ENCODE results near the gene DDAH1. TPM values are rescaled to one million over a fixed set of nuclear protein-coding genes. Genes with fewer than 3 reads are reported as not detected.

Gene DDAH1
- total RNA-seq, 1 donor: 0.21 TPM

DNA sequence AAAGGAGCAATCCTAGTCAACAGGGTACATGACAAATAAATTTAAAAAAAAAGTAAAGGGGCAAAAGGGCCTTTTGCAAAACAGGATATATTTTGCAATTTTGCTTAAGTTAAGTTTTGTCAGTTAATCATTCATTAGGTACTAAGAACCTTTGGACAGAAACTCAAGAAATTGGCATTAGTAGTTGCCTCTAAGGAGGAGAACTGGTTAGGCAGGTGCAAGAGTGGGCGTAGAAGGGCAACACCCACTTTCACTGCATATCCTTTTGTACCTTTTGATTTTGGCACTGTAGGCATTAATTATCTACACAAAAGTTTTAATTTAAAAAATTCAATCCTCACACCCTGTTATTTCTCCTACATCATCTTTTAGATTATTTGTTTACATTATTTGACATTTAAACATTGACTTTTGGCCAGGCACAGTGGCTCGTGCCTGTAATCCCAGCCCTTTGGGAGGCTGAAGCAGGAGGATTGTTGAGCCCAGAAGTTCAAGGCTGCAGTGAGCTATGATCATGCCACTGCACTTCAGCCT is 4.3 kb downstream of the DDAH1 start:
- Histone ChIP-seq H3K9me3 (ENCODE audit: low read depth, low read length) (no peaks in the 10 kb centered on the region), H3K27me3 (ENCODE audit: insufficient read depth, low read length) (peaks cover 36% of the 10 kb centered on the region)

GRCh38 chr1:85459290-85459689 is 5.7 kb downstream of the DDAH1 start:
- Histone ChIP-seq H3K4me1 (ENCODE audit: insufficient read depth, low read length) (peaks cover 4% of the 10 kb centered on the region), H3K9me3 (ENCODE audit: low read depth, low read length) (no peaks in the 10 kb centered on the region), H3K27me3 (ENCODE audit: insufficient read depth, low read length) (peaks cover 27% of the 10 kb centered on the region), H3K4me3 (ENCODE audit: low read length) (no peak overlapping the region)

More for the DNA sequence above, 4.3 kb downstream of the DDAH1 start:
- Histone ChIP-seq H3K4me3 (ENCODE audit: low read length) (no peak overlapping the region), H3K4me1 (ENCODE audit: insufficient read depth, low read length) (peaks cover 15% of the 10 kb centered on the region)

DNA sequence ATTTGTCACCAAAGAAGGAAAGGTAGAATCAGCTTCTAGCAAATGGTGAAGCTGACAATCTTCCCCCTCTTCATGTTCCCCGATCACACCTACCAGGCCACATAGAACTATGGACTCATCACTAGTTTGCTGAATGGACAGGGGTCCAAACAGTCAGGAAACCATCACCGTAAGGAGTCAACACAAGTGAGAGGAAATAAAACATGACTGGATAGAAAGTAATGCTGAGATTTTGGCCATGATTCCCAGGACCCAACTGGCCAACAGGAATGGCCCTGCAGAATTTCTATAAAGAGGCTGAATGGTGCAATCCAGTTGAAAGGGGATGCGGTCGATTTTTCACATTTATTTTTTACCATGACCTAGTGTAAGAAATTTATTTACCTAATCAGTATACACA is 10.7 kb downstream of the DDAH1 start:
- Histone ChIP-seq H3K27me3 (ENCODE audit: insufficient read depth, low read length) (no peaks in the 10 kb centered on the region), H3K4me1 (ENCODE audit: insufficient read depth, low read length) (no peaks in the 10 kb centered on the region), H3K4me3 (ENCODE audit: low read length) (no peak overlapping the region), H3K9me3 (ENCODE audit: low read depth, low read length) (no peaks in the 10 kb centered on the region)

DNA sequence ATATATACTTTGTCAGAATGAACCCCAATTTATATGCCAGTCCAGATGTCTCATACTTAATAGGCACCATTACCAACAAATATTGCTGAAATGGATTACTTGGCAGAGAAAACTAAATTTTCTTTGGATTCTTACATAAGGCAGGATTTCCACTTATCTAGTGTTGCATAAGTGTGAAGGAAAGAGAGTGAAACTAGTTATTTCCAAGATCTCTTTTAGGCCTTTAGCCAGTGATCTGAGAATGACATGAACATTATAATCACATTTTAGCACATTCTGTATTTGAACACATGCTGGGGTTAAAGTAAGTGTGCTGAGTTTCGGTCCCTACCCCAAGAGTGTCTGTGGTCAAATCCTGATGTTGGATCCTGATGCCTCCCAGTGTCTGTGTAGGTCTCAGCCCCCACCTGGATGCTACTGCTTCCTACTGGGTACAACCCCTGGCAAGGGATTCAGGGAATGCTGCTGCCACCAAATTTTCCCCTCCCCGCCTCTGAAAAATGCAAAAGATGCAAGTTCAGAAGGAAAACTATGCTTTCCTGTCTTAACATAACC is 11.2 kb downstream of the DDAH1 start:
- Histone ChIP-seq H3K9me3 (ENCODE audit: low read depth, low read length) (no peaks in the 10 kb centered on the region), H3K4me3 (ENCODE audit: low read length) (no peak overlapping the region), H3K27me3 (ENCODE audit: insufficient read depth, low read length) (no peaks in the 10 kb centered on the region), H3K4me1 (ENCODE audit: insufficient read depth, low read length) (no peaks in the 10 kb centered on the region)

GRCh38 chr1:85452948-85453347 is 12.0 kb downstream of the DDAH1 start:
- no peaks in the 10 kb centered on the region for H3K9me3 ChIP-seq (ENCODE audit: low read depth, low read length)
- no peaks in the 10 kb centered on the region for H3K27me3 ChIP-seq (ENCODE audit: insufficient read depth, low read length)
- H3K4me3 ChIP-seq (ENCODE audit: low read length): no peak overlapping the region
- no peaks in the 10 kb centered on the region for H3K4me1 ChIP-seq (ENCODE audit: insufficient read depth, low read length)

- Histone ChIP-seq H3K9me3 (ENCODE audit: low read depth, low read length) (no peaks in the 10 kb centered on the region), H3K4me3 (ENCODE audit: low read length) (no peak overlapping the region), H3K27me3 (ENCODE audit: insufficient read depth, low read length) (no peaks in the 10 kb centered on the region), H3K4me1 (ENCODE audit: insufficient read depth, low read length) (no peaks in the 10 kb centered on the region)
These were observed 13.6 kb downstream of the DDAH1 start for GRCh38 chr1:85451236-85451830.

GRCh38 chr1:85450832-85451231 is 14.1 kb downstream of the DDAH1 start:
- Histone ChIP-seq H3K4me3 (ENCODE audit: low read length) (no peak overlapping the region), H3K27me3 (ENCODE audit: insufficient read depth, low read length) (no peaks in the 10 kb centered on the region), H3K9me3 (ENCODE audit: low read depth, low read length) (no peaks in the 10 kb centered on the region), H3K4me1 (ENCODE audit: insufficient read depth, low read length) (no peaks in the 10 kb centered on the region)

DNA sequence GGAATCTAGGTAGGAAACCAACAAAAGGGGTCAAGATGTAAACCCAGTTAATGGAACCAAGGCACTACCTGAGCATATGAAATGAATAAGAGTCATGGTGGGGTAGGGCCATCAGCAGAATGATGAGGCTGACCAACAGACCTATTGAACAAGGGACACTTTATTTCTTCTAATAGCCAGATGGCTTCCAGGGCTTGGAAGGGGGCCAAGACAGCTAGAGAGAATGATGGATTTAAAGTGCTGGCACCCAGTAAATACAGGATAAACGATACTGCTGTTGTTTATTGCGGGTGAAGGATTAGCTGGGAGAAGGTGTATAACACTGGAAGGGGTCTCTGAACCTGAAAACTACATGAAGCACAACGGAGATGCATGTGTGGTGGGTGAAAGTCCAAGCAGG is 15.6 kb downstream of the DDAH1 start:
- Histone ChIP-seq H3K4me3 (ENCODE audit: low read length) (no peak overlapping the region), H3K4me1 (ENCODE audit: insufficient read depth, low read length) (no peaks in the 10 kb centered on the region), H3K9me3 (ENCODE audit: low read depth, low read length) (no peaks in the 10 kb centered on the region), H3K27me3 (ENCODE audit: insufficient read depth, low read length) (no peaks in the 10 kb centered on the region)

DNA sequence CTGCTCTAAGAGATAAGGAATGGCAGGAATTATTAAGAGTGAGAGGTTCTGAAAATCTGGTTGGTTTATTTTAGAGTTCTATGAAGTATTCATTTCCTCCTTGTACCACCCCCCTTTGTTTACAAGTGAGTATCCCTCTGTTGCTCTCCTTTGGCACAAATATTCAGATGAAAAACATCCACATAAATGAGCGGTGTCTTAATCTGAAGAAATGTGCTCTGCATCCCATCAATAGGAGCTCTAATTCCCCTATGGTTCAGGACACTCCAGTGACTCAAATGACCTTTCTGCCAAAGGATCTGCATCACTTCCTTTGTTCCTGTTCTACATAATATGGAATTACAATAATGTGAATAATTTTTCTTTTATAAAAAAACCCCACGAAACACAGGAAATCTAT is 16.6 kb downstream of the DDAH1 start:
- H3K4me3 ChIP-seq (ENCODE audit: low read length): no peak overlapping the region
- H3K27me3 ChIP-seq (ENCODE audit: insufficient read depth, low read length): no peaks in the 10 kb centered on the region
- H3K4me1 ChIP-seq (ENCODE audit: insufficient read depth, low read length): no peaks in the 10 kb centered on the region
- H3K9me3 ChIP-seq (ENCODE audit: low read depth, low read length): no peaks in the 10 kb centered on the region

DNA sequence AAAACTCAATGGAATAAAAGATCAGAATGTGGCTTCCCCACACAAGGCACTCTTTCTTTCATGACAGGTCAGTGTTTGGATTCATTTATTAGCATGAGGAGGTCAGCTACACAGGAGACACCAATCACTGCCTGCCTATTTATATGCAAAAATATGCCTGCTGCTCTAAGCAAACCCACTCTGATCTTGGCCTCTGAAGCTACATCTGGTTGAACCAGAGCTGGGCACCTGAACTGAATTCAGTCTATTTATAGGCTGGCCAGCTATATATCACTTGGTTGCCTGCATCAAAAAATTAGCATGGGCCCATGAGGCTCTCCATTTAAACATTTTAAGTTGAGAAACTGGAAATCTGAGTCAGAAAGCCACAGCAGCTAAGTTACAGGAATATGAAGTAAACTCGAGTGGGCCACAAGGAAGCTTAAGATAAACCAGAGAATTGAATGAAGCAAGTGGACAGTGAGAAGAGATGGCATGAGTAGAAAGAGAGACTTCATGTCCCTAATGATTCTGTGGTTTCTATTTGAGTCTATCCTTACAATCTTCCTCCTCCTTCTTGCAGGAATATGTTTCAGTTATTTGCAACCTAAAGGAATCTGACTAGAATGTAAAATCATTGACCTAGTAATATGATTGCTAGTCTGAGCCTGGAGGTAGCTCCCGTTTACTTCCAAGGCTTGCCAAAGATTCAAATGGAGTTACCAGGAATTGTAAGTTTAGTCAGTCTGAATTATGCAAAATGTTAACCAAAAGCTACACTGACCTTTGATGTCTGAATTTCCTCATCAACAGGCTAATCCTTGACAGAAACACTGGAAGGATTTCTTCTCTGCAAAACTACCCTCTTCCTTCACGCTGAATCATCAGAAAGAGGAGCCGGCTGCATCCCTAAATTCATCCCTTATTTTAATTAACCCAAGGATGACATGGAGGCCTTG is 17.7 kb downstream of the DDAH1 start:
- H3K4me3 ChIP-seq (ENCODE audit: low read length): no peak overlapping the region

DNA sequence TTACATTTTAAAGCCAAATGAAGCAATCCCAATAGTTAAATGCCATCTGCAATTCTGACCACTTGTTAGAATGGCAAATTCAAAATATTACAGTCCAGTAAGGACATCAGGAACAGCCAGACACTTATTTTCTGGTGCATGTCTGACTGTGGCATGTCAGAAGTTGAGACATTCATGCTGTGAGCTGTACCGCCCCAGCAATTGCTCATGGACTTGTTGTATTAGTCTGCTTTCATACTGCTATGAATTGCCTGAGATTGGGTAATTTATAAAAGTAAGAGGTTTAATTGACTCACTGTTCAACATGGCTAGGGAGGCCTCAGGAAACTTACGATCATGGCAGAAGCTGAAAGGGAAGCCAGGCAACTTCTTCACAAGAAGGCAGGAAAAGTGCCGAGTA is 19.1 kb downstream of the DDAH1 start:
- Histone ChIP-seq H3K27me3 (ENCODE audit: insufficient read depth, low read length) (no peaks in the 10 kb centered on the region), H3K4me3 (ENCODE audit: low read length) (no peak overlapping the region), H3K4me1 (ENCODE audit: insufficient read depth, low read length) (no peaks in the 10 kb centered on the region), H3K9me3 (ENCODE audit: low read depth, low read length) (no peaks in the 10 kb centered on the region)

More for the DNA sequence above, 17.7 kb downstream of the DDAH1 start:
- no peaks in the 10 kb centered on the region for H3K4me1 ChIP-seq (ENCODE audit: insufficient read depth, low read length)
- H3K9me3 ChIP-seq (ENCODE audit: low read depth, low read length): no peaks in the 10 kb centered on the region
- no peaks in the 10 kb centered on the region for H3K27me3 ChIP-seq (ENCODE audit: insufficient read depth, low read length)

- Histone ChIP-seq H3K27me3 (ENCODE audit: insufficient read depth, low read length) (no peaks in the 10 kb centered on the region), H3K4me3 (ENCODE audit: low read length) (no peak overlapping the region), H3K9me3 (ENCODE audit: low read depth, low read length) (no peaks in the 10 kb centered on the region), H3K4me1 (ENCODE audit: insufficient read depth, low read length) (no peaks in the 10 kb centered on the region)
These were observed 20.6 kb downstream of the DDAH1 start for GRCh38 chr1:85444381-85444780.

GRCh38 chr1:85440612-85441011 is 24.3 kb downstream of the DDAH1 start:
- Histone ChIP-seq H3K27me3 (ENCODE audit: insufficient read depth, low read length) (no peaks in the 10 kb centered on the region), H3K9me3 (ENCODE audit: low read depth, low read length) (no peaks in the 10 kb centered on the region), H3K4me1 (ENCODE audit: insufficient read depth, low read length) (no peaks in the 10 kb centered on the region), H3K4me3 (ENCODE audit: low read length) (no peak overlapping the region)

DNA sequence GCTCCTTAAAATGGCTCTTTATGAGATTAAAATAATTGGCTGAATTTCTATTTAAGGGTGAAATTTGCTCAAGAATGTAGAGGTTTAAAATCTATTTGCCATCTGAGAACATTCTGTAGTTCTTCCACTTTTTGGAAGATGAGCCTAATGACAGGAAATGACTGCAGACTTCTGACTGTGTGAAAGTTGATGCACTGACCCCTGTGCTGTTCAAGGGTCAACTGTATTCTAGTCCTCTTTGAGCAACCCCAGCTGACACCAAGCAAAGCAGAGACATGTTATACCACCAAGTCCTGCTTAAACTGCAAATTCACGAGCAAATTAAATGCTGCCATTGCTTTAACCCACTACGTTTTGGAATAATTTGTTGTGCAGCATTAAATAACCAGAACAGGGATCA is 26.6 kb downstream of the DDAH1 start:
- Histone ChIP-seq H3K27me3 (ENCODE audit: insufficient read depth, low read length) (no peaks in the 10 kb centered on the region), H3K9me3 (ENCODE audit: low read depth, low read length) (no peaks in the 10 kb centered on the region), H3K4me1 (ENCODE audit: insufficient read depth, low read length) (no peaks in the 10 kb centered on the region), H3K4me3 (ENCODE audit: low read length) (no peak overlapping the region)

- H3K4me3 ChIP-seq (ENCODE audit: low read length): no peak overlapping the region
- no peaks in the 10 kb centered on the region for H3K9me3 ChIP-seq (ENCODE audit: low read depth, low read length)
- H3K4me1 ChIP-seq (ENCODE audit: insufficient read depth, low read length): no peaks in the 10 kb centered on the region
- no peaks in the 10 kb centered on the region for H3K27me3 ChIP-seq (ENCODE audit: insufficient read depth, low read length)
These were observed 27.8 kb downstream of the DDAH1 start for GRCh38 chr1:85437139-85437538.

Measured in mononuclear cell (primary cell).